Dedifferentiated amniotic fluid mesenchymal stem cell (primary cell): ENCODE measurements around the gene HK2.
"Not testable (repeated sequence)": the region's sequence is repeated elsewhere in the genome, so short reads cannot be mapped to it uniquely, and the experiment has no call there.

Experiments
- DNase-seq: peaks from one replicate; pipeline ENCODE4 v3.0.0-alpha.2; 2016; ENCODE audit errors: extremely low spot score

The HK2 gene

DNA sequence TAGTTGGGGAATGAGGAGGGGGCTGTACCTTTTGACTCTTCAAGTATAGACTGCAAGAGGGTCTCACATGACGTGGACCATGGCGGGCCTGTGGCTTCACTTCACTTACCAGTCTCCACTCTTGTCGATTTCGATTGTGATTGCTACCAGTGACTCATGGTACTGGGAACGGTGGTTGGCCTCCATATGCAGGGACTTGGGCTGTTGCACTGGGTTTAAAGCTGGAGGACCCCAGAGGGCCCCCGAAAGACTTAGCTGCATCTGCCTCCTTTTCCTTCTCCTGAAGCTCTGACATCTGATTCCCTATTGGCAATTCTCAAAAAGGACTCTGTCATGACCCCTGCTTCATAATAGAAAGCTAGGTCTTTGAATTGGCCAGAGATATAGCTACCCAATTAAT lies 43.4 kb downstream of the HK2 start:
- no peak for DNase-seq

DNA sequence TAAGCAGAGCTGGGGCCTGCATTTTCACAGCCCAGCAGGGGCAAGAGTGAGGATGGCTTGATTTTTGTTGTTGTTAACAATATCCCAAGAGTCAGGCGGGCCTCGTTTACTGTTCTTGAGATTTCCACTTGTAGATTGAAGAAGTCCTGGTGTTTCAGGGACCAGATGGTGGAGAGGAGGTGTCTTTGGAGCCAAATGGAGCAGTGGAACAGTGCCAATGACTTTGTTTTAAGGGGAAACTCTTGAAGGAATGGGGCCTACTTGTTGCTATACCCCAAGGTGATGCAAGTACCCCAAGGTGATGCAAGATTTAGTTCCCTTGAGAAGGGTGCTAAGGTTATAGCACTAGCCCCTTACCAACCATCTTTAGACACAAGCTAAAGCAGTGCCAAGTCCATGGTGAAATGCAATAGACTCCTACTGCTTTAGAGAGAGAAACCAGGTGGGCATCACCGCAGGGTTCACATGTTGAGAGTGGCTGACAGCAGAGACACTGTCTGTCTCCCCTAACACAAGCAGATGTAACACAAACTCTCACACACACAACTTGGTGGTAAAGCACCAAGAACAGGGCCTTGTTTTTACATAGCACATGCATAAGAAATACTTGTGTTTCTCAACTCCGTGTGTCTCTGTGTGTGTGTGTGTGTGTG lies 44.0 kb downstream of the HK2 start:
- no peak for DNase-seq

DNA sequence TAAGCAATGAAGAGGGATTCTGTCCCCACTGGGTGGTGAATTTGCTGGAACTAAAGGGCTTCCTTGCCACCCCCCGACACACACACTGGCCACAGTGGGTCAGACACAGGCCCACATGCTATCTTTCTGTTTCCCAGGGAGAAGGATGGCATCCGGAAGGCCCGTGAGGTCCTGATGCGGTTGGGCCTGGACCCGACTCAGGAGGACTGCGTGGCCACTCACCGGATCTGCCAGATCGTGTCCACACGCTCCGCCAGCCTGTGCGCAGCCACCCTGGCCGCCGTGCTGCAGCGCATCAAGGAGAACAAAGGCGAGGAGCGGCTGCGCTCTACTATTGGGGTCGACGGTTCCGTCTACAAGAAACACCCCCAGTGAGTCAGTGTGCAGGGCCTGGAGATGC lies 44.6 kb downstream of the HK2 start:
- DNase-seq = no peak

DNA sequence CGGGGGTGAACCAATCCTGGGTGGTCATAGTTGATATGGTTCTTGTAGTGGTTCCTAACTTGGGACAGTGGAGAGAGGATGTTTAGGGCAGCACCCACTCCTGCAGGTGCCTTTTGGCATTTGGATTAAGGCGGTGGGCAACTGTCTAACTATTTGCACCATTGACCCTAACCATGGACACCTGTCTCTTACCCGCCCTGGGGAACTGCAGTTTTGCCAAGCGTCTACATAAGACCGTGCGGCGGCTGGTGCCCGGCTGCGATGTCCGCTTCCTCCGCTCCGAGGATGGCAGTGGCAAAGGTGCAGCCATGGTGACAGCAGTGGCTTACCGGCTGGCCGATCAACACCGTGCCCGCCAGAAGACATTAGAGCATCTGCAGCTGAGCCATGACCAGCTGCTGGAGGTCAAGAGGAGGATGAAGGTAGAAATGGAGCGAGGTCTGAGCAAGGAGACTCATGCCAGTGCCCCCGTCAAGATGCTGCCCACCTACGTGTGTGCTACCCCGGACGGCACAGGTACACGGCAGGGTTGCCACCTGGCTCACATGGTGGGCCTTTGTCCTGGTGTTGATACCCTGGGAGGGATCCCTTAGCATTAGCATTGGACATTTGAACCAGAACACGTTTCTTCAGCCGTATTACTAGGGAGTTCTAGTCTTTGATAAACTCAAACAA lies 46.3 kb downstream of the HK2 start:
- DNase-seq = no peak

DNA sequence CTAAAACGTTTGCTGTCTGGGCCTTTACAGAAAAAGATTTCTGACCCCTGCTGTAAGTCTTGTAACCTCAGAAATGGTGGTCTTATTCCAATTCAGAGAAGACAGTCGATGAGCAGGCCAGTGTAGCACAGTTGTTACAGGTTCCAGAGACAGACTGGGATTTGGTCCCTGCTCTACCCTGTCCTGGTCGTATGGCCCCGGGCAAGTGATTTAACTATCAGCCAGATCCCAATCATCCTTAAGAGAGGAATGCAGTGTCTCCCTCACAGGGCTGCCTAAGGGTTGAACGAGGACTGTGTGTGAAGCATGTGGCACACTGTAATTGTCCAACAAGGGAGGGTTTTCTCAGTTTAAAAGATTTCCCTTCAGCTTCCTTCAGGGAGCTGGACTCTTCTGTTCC lies 47.2 kb downstream of the HK2 start:
- no peak for DNase-seq

DNA sequence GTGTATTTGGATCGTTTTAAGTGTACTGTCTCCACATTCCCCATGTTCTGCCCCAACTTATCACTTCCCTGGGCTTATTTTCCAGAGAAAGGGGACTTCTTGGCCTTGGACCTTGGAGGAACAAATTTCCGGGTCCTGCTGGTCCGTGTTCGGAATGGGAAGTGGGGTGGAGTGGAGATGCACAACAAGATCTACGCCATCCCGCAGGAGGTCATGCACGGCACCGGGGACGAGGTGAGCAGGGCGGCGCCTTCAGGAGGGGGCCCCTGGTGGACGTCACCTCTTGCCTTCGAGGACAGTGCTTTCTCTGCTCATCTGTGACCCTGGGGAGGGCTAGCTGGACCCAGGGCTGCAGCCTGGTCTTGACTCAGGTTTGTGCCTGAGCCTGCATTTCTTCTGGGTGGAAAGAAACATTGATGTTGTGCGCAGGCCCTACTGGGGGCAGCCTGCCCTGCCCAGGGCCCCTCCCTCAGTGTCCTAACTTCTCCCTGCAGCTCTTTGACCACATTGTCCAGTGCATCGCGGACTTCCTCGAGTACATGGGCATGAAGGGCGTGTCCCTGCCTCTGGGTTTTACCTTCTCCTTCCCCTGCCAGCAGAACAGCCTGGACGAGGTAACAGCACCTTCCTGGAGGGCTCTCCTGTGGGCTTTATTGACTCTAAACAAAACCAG lies 47.8 kb downstream of the HK2 start:
- DNase-seq = no peak

DNA sequence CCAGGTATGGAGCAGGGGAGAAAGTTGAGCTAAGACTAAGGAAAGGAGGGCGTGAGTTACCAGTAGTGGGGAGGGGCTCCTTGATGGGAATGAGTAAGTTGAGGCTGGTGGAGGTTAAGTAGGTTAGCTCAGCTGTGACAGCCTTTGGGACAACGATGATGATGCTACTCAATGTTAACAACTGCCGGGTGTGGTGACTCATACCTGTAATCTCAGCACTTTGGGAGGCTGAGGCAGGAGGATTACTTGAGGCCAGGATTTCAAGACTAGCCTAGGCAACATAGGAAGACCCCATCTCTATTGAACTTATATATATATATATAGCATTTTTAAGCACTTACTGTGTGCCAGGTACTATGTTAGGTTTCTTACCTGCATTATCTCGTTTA lies 48.4 kb downstream of the HK2 start:
- DNase-seq = no peak

DNA sequence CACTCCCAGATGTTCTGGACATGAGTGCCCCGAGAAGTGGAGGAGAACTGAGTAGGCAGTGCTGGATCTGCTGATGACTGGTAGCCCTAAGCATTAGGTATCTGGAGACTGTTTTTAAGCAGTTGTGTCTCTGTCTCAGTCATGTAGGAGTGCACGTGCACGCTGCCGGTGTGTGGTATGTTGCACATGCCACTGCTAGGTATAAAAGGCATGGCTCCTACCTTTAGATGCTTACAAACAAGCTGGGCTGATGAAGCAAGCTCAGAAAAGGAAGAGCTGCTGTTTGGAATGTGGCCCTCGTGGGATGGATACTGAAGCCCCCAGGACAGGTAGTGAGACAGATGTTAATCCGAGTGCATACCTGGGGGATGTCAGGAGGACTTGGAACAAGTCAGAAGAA lies 49.1 kb downstream of the HK2 start:
- no peak for DNase-seq

DNA sequence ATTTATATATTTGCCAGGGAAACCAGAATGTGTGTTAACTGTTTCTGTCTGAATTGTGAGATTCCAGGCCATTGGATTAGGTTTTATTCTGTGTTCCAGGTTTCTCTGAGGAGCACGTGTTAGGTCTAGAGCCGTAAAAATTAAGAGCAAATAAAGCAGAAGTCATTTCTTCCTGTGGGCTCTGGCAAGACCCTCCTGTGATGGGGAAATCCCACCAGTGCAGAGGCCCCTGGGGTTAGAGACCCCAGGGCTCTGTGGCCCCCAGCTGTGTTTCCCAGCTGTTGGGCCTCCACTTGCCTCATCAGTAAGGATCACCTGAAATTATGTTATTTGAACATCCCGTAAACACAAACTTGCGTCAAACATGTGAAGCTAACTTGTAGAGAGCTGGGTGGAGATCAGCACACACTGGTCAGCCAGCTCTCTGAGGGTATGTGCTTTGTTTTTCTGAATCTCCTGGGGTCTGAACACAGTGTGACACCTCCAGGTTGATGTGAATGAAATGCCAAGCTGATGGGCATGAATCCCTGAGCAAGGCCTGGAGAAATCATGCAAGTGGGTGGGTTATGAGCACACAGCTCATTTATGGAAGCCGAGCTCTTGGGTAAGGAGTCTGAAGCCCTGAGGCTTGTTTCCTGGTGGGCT lies 50.3 kb downstream of the HK2 start:
- no peak for DNase-seq

DNA sequence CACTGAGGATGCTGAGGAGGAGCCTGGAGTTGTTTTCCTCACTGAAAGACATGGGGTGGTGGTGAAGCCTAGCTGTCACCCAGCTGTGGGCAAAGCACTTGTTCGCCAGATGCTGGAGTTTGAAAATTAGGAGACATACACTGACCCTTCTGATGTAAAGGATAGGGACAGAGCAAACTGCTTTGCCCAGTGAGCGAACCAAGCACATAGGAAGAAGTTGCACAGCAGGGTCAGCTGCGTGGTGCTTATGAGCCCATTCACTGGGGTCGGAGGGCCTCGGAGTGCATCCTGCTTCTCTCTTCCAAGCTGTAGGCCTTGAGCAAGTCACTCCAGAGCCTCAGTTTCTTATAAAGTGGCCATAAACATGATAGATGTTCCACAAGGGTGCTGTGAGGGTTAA lies 50.9 kb downstream of the HK2 start:
- DNase-seq = no peak

DNA sequence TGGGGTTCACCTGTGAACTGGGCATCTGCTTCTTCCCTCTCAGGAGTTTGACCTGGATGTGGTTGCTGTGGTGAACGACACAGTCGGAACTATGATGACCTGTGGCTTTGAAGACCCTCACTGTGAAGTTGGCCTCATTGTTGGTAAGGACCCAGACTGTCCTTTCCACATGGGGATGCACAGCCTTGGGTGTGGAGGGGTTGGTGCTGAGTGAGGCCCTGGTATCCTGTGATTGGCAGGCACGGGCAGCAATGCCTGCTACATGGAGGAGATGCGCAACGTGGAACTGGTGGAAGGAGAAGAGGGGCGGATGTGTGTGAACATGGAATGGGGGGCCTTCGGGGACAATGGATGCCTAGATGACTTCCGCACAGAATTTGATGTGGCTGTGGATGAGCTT lies 52.3 kb downstream of the HK2 start:
- no peak for DNase-seq

DNA sequence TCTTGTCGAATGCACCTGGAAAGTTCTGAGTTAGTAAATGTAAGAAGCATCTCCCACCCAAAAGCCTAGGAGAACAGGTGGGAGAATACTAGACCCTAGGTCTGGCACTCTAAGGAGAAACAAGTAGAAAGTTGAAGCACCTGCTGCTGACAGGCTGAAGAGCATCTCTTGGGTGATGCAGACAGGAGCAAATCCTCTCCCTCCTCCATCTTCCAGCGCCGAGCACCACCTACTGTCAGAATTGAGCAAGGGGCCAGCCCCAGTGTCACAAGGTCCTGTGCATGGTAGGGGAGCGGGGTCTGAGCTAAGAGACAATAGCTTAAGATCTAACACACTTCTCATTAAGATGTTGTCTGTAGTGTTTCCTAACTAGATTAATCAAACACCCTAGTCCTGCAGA lies 52.9 kb downstream of the HK2 start:
- no peak for DNase-seq

DNA sequence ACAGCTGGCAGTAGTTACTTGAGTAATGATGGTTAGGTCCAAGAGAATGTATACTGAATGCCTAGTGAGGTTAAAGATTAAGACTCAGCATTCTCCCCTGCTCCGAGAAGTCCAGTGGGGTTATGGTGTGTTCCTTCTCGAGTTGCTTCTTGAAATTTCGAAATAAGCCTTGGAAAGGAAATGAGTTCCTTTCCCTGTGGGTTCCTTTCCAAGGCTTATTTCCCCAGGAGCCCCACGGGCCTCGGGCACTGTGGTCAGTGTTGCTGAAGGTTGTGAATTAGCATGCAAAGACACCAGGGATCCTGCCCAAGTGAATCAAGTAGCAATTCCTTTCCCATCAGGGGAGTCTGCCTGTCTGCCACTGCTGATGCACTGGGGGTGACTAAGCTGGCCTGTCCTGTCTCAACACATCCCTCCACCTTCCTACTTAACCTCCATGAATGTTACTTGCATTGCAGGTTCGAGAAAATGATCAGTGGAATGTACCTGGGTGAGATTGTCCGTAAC lies 53.6 kb downstream of the HK2 start:
- peak; percentile 48 for DNase-seq

DNA sequence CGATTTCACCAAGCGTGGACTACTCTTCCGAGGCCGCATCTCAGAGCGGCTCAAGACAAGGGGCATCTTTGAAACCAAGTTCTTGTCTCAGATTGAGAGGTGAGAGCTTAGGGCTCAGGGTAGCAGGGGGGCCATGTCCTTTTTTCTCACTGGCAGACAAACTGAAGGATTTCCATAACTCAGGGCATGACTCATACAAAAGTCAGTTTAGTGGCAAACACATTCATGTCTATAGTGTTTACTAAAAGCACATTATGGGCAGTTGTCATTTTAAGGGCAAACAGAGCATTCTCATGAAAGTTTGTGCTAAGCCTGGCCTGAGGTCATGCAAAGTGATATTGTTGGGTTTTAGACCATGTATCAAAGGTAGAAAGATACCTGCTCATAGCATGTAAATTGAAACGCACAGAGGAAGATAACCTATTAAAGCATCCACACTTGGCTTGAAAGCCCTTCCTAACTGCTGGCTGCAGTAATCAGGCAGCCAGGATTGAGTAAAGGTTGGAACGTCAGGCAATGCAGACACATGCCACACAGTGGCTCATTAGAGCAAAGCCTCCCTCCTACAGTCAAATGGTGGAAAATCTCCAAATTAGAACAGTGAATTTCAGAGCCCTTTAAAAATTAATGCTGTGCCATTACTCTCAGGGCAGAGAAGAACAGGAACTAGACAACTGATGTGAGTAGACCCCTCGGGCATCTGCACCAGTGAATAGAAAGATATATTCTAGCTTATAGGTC lies 54.2 kb downstream of the HK2 start:
- DNase-seq = no peak

DNA sequence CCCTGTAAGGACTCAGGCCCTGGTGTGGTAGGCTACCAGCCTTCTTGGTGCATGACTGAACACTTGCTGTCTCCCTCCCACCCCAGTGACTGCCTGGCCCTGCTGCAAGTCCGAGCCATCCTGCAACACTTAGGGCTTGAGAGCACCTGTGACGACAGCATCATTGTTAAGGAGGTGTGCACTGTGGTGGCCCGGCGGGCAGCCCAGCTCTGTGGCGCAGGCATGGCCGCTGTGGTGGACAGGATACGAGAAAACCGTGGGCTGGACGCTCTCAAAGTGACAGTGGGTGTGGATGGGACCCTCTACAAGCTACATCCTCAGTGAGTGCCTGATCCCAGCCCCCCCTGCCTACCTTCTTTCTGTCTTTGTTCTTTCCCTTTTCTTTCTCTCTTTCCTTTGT lies 55.2 kb downstream of the HK2 start:
- no peak for DNase-seq

DNA sequence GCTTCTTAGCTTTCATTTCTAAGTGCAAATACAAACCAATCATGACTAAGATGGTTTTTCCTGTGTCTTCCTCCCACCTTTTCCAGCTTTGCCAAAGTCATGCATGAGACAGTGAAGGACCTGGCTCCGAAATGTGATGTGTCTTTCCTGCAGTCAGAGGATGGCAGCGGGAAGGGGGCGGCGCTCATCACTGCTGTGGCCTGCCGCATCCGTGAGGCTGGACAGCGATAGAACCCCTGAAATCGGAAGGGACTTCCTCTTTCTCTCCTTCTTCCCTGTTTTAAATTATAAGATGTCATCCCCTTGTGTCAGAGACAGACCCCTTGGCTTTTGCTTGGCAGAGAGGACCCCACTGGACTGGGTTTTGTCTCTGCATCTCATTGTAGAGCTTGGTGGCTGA lies 56.8 kb downstream of the HK2 start:
- no peak for DNase-seq

DNA sequence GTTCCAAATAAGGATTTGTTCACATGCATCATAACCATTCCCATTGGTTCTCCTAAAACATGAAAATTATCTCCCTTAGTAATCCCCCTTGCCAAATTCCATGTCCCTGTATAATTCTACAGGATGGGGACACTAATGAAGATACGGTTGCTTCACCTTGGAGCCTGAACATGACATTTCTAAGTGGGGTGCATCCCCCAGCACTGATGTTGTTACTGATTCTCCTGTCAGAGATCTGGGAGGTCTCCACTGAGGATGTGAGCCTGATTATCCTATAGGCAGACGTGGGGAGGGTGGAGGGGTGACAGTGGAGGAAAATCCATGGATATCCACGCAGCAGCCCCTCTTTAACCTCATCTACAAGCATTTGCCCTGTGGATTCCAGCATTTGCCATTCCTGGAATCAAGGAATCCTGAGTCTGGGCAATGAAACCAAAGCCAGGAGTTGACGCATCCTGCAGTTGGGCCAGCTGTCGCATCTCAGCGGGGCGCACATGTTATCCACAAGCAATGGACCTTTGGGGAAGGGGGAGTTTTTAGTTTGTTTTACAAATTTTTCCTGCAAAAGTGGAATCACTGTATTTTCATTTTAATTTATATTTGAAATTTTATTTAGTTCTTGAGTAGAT lies 57.3 kb downstream of the HK2 start:
- DNase-seq = no peak

DNA sequence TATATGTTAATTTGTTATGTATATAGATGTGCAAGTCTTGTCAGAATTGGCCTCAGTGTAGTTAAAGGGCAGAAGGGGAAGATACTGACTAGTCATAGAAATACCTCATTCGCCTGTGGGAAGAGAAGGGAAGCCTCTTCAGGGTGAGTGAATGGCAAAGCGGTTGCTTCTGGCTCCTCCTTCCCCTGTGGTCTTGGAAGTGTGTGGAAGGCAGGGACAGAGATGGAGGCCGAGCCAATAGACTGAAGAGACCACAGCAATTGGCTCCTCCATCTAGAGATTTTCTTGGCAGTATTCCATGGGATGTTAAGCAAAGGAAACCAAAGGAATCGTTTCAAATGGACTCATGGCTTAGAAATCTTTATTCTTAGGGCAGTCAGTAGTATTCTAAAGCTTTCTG lies 57.9 kb downstream of the HK2 start:
- DNase-seq = not testable (repeated sequence)

DNA sequence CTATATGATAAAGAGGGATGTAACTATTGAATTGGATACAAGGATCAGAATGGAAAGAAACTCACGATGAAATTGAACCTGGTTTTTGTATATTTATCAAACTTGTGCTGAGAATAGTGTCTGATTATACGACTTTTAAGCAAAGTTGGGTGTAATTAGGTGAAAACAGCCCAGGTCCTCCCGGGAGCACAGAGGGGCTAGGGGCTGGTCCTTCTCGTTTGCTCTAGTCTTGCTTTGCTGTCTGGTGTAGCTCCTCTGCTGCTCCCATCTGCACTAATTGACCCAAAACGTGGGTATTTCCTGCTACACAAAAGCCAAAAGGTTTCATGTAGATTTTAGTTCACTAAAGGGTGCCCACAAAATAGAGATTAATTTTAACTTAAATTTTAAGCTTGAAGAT lies 58.7 kb downstream of the HK2 start:
- no peak for DNase-seq

DNA sequence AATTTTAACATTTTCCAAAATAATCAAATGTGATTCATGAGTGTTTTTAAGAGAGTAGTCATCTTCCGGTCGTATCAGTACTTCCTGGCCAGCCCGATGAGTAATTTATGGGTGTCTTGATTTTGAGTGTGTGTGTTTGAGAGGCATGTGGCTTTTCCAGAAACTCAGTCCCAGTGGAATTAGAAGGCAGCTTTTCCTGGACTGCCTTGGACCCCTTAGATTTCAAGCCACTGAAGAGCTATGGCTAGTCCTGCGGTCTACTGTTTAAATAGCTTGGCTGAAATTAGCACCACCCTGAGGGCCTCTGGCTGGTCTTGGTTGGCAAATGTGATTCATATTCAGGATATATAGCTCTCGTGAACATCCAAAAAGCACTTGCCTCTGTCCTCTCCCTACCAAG lies 59.4 kb downstream of the HK2 start:
- no peak for DNase-seq

DNA sequence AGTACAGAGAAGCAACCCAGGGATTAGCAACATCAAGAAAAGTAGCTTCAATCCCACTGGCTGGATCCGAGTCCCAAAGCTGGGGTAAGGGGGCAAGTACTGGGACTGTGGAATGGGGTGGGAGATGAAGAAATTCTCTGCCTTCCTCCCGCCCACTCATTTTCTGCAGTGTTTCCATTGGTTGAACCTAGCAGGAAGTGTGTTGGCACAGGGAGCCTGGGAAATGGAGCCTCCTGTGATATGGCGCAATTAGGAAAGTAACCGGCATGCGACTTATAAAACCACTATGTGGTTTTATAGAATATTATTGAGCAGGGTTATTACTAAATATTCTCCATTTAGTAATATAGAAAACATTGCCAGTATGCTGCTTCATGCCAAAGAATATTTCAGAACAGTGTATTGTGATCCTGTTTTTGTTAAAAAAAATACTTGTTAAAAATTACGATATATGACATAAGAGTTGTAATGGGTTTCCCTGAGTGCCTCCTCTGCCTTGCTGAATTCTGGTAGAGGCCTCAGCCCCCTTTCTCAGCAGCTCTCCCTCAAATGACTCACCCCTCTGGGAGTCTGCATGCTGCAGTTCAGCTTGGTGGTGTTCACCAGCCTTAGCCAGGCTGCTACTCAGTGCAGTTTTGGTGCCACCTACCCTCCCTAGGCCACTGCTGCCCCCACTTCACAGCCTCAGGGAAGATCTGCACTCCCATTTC lies 60.5 kb downstream of the HK2 start:
- no peak for DNase-seq
